Mucosa of descending colon (tissue), 3 donors: ENCODE results near the gene FOXP1. TPM values are rescaled to one million over a fixed set of nuclear protein-coding genes. Genes with fewer than 3 reads are reported as not detected.

ENCODE experiments used
- ATAC-seq: fragments of 200-7000 bp; cut with Tn5 transposase; one replicate; pipeline ENCODE4 v1.9.1; 2020; ENCODE audit warnings: mild to moderate bottlenecking, moderate library complexity
- DNase-seq, 3 donors: peaks; one replicate each; pipeline ENCODE4 v3.0.0-alpha.2; 2020
- H3K36me3 ChIP-seq: fragments of 200-600 bp; one replicate; pipeline ENCODE4 v1.8.0; 2021; ENCODE audit warnings: low read depth, mild to moderate bottlenecking
- H3K4me1 ChIP-seq: fragments of 200-600 bp; one replicate; pipeline ENCODE4 v1.8.0; 2021; ENCODE audit warnings: low read depth, mild to moderate bottlenecking
- H3K4me3 ChIP-seq: fragments of 200-600 bp; one replicate; pipeline ENCODE4 v1.8.0; 2021; ENCODE audit warnings: mild to moderate bottlenecking
- H3K9me3 ChIP-seq: fragments of 200-600 bp; one replicate; pipeline ENCODE4 v1.8.0; 2021; ENCODE audit warnings: mild to moderate bottlenecking
- intact Hi-C, 2 donors: fragments of 100-400 bp; cut with DNase I in 1 of 2; cut with micrococcal nuclease in 1 of 2; formaldehyde crosslinking; loops; one replicate each; pipeline versions ENCODE4 v1.11.0 to v1.11.1; 2022; cut with DNase I, micrococcal nuclease
- total RNA-seq, 3 donors: library from RNA; stranded (reverse); fragmentation: NEBNext Ultra II Directional in 2 of 3; extraction: Animal tissue kit (Norgen Biotek cat#: 25700) in 2 of 3; gene quantifications; one replicate each; pipeline versions ENCODE4 v1.2.1 to v1.2.4, GENCODE V29; 2021 to 2023
- TF ChIP-seq, protein P1 (sequence below): fragments of 200-600 bp; IDR thresholded peaks from one replicate; pipeline ENCODE4 v1.8.0; 2022; ENCODE audit warnings: antibody characterized with exemption, mild to moderate bottlenecking
- donor health status: DM: no; HTN: no; CAD: no; lungs with moderate emphysema.
- donor health status: DM: no; HTN: no; CAD: no.
- donor health status: DM: no; HTN: yes; CAD: no.

Gene FOXP1
- total RNA-seq, 3 donors from 2014 or later, result 133 to 217 (median 214) TPM

DNA sequence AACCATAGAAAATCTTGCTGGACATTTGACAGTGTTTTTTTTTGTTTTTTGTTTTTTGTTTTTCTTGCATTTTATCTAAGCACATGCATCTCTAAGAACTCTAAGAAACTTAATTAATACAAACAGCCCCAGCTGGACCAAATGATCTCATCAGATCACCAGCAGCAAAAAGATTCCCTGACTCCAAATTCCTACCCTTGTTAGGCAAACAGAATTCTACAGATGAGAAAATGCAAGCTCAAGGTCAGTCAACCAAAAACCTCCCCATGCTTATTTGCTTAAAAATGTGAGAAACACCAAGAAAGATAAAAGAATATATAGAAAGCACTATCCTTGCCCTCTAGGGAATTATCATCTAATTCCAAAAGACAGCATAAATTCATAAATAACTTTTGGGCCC, 65.4 kb downstream of the FOXP1 start:
- ATAC-seq, result no peak

DNA sequence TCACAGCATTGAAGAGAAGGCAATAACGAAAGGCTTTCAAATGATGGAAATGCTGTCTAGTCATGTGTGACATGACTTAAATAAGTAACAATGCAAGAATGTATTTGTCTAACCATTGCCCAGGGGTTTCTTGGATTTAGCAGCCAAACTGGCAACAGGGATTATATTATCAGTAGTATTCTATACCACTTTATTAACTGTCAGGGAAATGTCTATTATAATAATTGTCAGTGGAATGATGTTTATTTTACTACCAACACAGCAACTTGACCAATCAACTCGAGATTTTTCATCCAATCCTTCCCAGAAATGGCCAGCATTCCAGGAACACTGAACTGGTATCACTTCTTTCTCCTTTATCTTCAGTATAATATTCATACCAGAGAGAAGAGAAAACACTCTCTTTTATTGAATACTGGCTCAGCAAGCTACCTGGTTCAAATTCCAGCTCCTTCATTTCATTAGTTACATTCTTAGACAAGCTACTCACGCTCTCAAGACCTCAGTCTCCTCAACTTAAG, 66.2 kb downstream of the FOXP1 start:
- Histone ChIP-seq H3K4me3 (no peak overlapping the region), H3K9me3 (no peaks in the 10 kb centered on the region), H3K36me3 (no peaks in the 10 kb centered on the region), H3K4me1 (peaks cover 8% of the 10 kb centered on the region)
- no peak for ATAC-seq
- TF ChIP-seq, protein P1, sequence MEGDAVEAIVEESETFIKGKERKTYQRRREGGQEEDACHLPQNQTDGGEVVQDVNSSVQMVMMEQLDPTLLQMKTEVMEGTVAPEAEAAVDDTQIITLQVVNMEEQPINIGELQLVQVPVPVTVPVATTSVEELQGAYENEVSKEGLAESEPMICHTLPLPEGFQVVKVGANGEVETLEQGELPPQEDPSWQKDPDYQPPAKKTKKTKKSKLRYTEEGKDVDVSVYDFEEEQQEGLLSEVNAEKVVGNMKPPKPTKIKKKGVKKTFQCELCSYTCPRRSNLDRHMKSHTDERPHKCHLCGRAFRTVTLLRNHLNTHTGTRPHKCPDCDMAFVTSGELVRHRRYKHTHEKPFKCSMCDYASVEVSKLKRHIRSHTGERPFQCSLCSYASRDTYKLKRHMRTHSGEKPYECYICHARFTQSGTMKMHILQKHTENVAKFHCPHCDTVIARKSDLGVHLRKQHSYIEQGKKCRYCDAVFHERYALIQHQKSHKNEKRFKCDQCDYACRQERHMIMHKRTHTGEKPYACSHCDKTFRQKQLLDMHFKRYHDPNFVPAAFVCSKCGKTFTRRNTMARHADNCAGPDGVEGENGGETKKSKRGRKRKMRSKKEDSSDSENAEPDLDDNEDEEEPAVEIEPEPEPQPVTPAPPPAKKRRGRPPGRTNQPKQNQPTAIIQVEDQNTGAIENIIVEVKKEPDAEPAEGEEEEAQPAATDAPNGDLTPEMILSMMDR, result no peak
- intact Hi-C loops, result no loop called here
- no peak for DNase-seq

More for the DNA sequence above, 65.4 kb downstream of the FOXP1 start:
- peaks cover 8% of the 10 kb centered on the region for H3K4me1 ChIP-seq
- H3K4me3 ChIP-seq, result no peak overlapping the region
- TF ChIP-seq, protein P1, result no peak
- DNase-seq, result no peak
- H3K36me3 ChIP-seq, result no peaks in the 10 kb centered on the region
- H3K9me3 ChIP-seq, result no peaks in the 10 kb centered on the region
- intact Hi-C loops, result no loop called here

DNA sequence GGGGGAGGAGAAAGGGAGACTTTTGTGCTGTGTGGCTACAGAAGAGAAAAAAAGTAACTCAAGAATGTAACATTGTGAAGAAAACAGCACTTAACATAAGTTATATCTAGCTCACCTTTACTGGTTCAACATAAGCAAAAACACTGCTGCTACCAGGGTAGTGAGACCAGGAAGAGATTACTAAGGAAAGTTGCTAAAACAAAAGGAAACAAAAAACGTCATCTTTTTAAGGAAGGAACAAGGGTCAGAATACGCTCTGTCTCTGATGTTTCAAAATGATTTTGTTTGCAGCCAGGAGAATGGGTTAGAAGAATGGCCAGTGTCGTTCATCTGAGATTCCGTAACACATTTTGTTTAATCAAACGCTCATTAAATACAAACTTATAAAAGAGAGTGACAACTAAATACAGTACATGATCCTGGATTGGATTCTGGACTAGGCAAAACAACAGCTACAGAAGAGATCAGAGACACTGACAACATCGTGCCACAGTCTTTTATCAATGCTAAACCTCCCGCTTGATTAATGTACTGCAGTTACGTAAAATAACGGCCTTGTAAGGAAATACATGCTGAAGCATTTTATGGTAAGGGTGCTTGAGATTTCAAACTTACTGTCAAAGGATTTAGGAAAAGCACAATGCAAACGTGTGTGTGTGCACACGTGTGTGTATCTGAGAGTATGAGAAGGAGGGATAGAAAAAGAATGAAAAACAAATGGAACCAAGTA, 67.7 kb downstream of the FOXP1 start:
- intact Hi-C loops, result no loop called here
- peaks cover 16% of the 10 kb centered on the region for H3K4me1 ChIP-seq
- no peaks in the 10 kb centered on the region for H3K9me3 ChIP-seq
- H3K36me3 ChIP-seq, result no peaks in the 10 kb centered on the region
- TF ChIP-seq, protein P1, result no peak
- no peak for DNase-seq
- peak; percentile 83 for ATAC-seq
- H3K4me3 ChIP-seq, result no peak overlapping the region

DNA sequence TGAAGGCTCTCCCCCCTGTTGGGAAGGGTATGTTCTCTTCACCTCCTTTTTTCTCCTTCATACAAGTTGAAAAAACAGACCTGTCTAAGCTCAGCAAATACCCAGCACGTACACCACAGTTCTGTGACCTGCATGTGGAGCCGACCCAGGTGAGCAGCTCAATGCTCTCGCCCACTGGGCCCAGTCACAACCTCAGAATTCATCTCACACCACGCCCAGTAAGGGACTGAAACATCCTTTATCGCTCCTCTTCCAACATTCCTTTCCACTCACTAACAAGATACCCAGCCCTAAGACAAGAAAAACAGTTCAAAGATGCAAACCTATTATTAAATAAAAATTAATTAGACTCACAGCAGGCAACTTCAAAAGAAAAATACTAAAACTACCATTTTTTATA, 68.9 kb downstream of the FOXP1 start:
- TF ChIP-seq, protein P1, result no peak
- no peak for DNase-seq
- H3K4me1 ChIP-seq, result peaks cover 16% of the 10 kb centered on the region
- intact Hi-C loops, result no loop called here
- no peaks in the 10 kb centered on the region for H3K9me3 ChIP-seq
- H3K36me3 ChIP-seq, result no peaks in the 10 kb centered on the region
- H3K4me3 ChIP-seq, result no peak overlapping the region
- ATAC-seq, result no peak

DNA sequence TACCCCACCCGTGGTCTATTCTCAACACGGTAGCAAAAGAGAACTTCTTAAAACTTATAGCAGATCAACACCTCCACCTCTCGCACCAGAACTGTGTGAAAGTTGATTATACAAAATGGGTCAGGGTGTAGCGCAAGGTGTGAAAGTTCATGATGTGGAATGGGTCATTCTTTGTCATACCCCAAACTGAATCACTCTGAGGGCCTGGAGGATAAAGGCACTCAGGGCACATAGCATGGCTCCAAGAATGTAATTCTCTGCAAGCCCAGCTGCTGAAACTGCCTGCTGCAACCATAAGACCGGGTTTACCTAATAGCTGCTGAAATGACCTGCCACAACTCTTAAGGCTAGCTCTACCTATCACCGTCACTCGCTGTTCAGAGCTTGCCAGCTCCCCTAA, 70.0 kb downstream of the FOXP1 start:
- Histone ChIP-seq H3K4me3 (no peak overlapping the region), H3K4me1 (peaks cover 16% of the 10 kb centered on the region), H3K9me3 (no peaks in the 10 kb centered on the region), H3K36me3 (no peaks in the 10 kb centered on the region)
- ATAC-seq, result no peak
- intact Hi-C loops, result no loop called here
- DNase-seq, result no peak
- TF ChIP-seq, protein P1, result no peak
